ENCODE measurements around the gene DPH2. TPM values are rescaled to one million over a fixed set of nuclear protein-coding genes. Genes with fewer than 3 reads are reported as not detected.

Gene DPH2
- polyA plus RNA-seq, 2 donors, result 14.2 to 17.9 TPM

- Histone ChIP-seq H3K4me3 (ENCODE audit: low read depth in 1 of 2, low read length in 2 of 2) (no peak overlapping the region), H3K27ac (ENCODE audit: low read depth in 2 of 2, low read length in 1 of 2) (no peak overlapping the region), H3K4me1 (ENCODE audit: control insufficient read depth in 2 of 2, insufficient read depth in 2 of 2, low read length in 1 of 2) (no peaks in the 10 kb centered on the region), H3K36me3 (ENCODE audit: control insufficient read depth in 2 of 2, insufficient read depth in 2 of 2, low read length in 1 of 2) (peaks cover 20 to 47% of the 10 kb centered on the region in 2 donors), H3K9me3 (ENCODE audit: control insufficient read depth in 2 of 2, insufficient read depth in 1 of 2, low read depth in 1 of 2, low read length in 1 of 2) (no peaks in the 10 kb centered on the region), H3K27me3 (ENCODE audit: control insufficient read depth in 1 of 2, insufficient read depth in 2 of 2, low read length in 2 of 2) (no peaks in the 10 kb centered on the region)
- WGBS, 2 donors, result 89 to 90% methylated on average over 3 of the region's 3 CpGs
Measured at GRCh38 chr1:43963006-43963405, 6.8 kb upstream of the DPH2 start.

GRCh38 chr1:43963890-43964289, 5.9 kb upstream of the DPH2 start:
- no peaks in the 10 kb centered on the region for H3K9me3 ChIP-seq (ENCODE audit: control insufficient read depth in 2 of 2, insufficient read depth in 1 of 2, low read depth in 1 of 2, low read length in 1 of 2)
- 82 to 83% methylated on average over 5 of the region's 5 CpGs for WGBS, 2 donors
- H3K27ac ChIP-seq (ENCODE audit: low read depth in 2 of 2, low read length in 1 of 2), result no peak overlapping the region
- H3K4me3 ChIP-seq (ENCODE audit: low read depth in 1 of 2, low read length in 2 of 2), result no peak overlapping the region
- no peaks in the 10 kb centered on the region for H3K27me3 ChIP-seq (ENCODE audit: control insufficient read depth in 1 of 2, insufficient read depth in 2 of 2, low read length in 2 of 2)
- H3K4me1 ChIP-seq (ENCODE audit: control insufficient read depth in 2 of 2, insufficient read depth in 2 of 2, low read length in 1 of 2), result no peaks in the 10 kb centered on the region
- peaks cover 14 to 40% of the 10 kb centered on the region in 2 donors for H3K36me3 ChIP-seq (ENCODE audit: control insufficient read depth in 2 of 2, insufficient read depth in 2 of 2, low read length in 1 of 2)

- no peak overlapping the region for H3K27ac ChIP-seq (ENCODE audit: low read depth in 2 of 2, low read length in 1 of 2)
- H3K9me3 ChIP-seq (ENCODE audit: control insufficient read depth in 2 of 2, insufficient read depth in 1 of 2, low read depth in 1 of 2, low read length in 1 of 2), result no peaks in the 10 kb centered on the region
- H3K4me1 ChIP-seq (ENCODE audit: control insufficient read depth in 2 of 2, insufficient read depth in 2 of 2, low read length in 1 of 2), result peaks cover 1 to 3% of the 10 kb centered on the region in 2 donors
- no peak overlapping the region for H3K4me3 ChIP-seq (ENCODE audit: low read depth in 1 of 2, low read length in 2 of 2)
- H3K27me3 ChIP-seq (ENCODE audit: control insufficient read depth in 1 of 2, insufficient read depth in 2 of 2, low read length in 2 of 2), result no peaks in the 10 kb centered on the region
- H3K36me3 ChIP-seq (ENCODE audit: control insufficient read depth in 2 of 2, insufficient read depth in 2 of 2, low read length in 1 of 2), result peaks cover 13 to 35% of the 10 kb centered on the region in 2 donors
- 92 to 96% methylated on average over 3 of the region's 3 CpGs for WGBS, 2 donors
Measured at GRCh38 chr1:43965316-43965715, 4.5 kb upstream of the DPH2 start.

- Histone ChIP-seq H3K36me3 (ENCODE audit: control insufficient read depth in 2 of 2, insufficient read depth in 2 of 2, low read length in 1 of 2) (peaks cover 2 to 36% of the 10 kb centered on the region in 2 donors), H3K9me3 (ENCODE audit: control insufficient read depth in 2 of 2, insufficient read depth in 1 of 2, low read depth in 1 of 2, low read length in 1 of 2) (no peaks in the 10 kb centered on the region), H3K4me3 (ENCODE audit: low read depth in 1 of 2, low read length in 2 of 2) (no peak overlapping the region), H3K4me1 (ENCODE audit: control insufficient read depth in 2 of 2, insufficient read depth in 2 of 2, low read length in 1 of 2) (peaks cover 4 to 11% of the 10 kb centered on the region in 2 donors), H3K27me3 (ENCODE audit: control insufficient read depth in 1 of 2, insufficient read depth in 2 of 2, low read length in 2 of 2) (no peaks in the 10 kb centered on the region), H3K27ac (ENCODE audit: low read depth in 2 of 2, low read length in 1 of 2) (no peak overlapping the region)
- WGBS, 2 donors, result 87 to 91% methylated on average over 6 of the region's 6 CpGs
Measured at GRCh38 chr1:43968348-43968948, 1.4 kb upstream of the DPH2 start.

- no peak overlapping the region for H3K4me3 ChIP-seq (ENCODE audit: low read depth in 1 of 2, low read length in 2 of 2)
- H3K9me3 ChIP-seq (ENCODE audit: control insufficient read depth in 2 of 2, insufficient read depth in 1 of 2, low read depth in 1 of 2, low read length in 1 of 2), result no peaks in the 10 kb centered on the region
- WGBS, 2 donors, result 59 to 61% methylated on average over 7 of the region's 7 CpGs
- peaks cover 0 to 32% of the 10 kb centered on the region in 2 donors for H3K36me3 ChIP-seq (ENCODE audit: control insufficient read depth in 2 of 2, insufficient read depth in 2 of 2, low read length in 1 of 2)
- H3K27ac ChIP-seq (ENCODE audit: low read depth in 2 of 2, low read length in 1 of 2), result no peak overlapping the region
- H3K27me3 ChIP-seq (ENCODE audit: control insufficient read depth in 1 of 2, insufficient read depth in 2 of 2, low read length in 2 of 2), result no peaks in the 10 kb centered on the region
- peaks cover 4 to 11% of the 10 kb centered on the region in 2 donors for H3K4me1 ChIP-seq (ENCODE audit: control insufficient read depth in 2 of 2, insufficient read depth in 2 of 2, low read length in 1 of 2)
Measured at GRCh38 chr1:43969416-43969745, 429 bp upstream of the DPH2 start.

GRCh38 chr1:43970502-43970901, 692 bp downstream of the DPH2 start:
- Histone ChIP-seq H3K4me3 (ENCODE audit: low read depth in 1 of 2, low read length in 2 of 2) (peak overlapping the region; percentile 70 to 96), H3K4me1 (ENCODE audit: control insufficient read depth in 2 of 2, insufficient read depth in 2 of 2, low read length in 1 of 2) (peaks cover 4 to 11% of the 10 kb centered on the region in 2 donors), H3K27ac (ENCODE audit: low read depth in 2 of 2, low read length in 1 of 2) (no peak overlapping the region), H3K36me3 (ENCODE audit: control insufficient read depth in 2 of 2, insufficient read depth in 2 of 2, low read length in 1 of 2) (peaks cover 0 to 27% of the 10 kb centered on the region in 2 donors), H3K9me3 (ENCODE audit: control insufficient read depth in 2 of 2, insufficient read depth in 1 of 2, low read depth in 1 of 2, low read length in 1 of 2) (no peaks in the 10 kb centered on the region), H3K27me3 (ENCODE audit: control insufficient read depth in 1 of 2, insufficient read depth in 2 of 2, low read length in 2 of 2) (no peaks in the 10 kb centered on the region)
- WGBS, 2 donors, result 45 to 48% methylated on average over 5 of the region's 5 CpGs

- Histone ChIP-seq H3K4me3 (ENCODE audit: low read depth in 1 of 2, low read length in 2 of 2) (peak overlapping the region in 1 of 2 donors; percentile 96), H3K9me3 (ENCODE audit: control insufficient read depth in 2 of 2, insufficient read depth in 1 of 2, low read depth in 1 of 2, low read length in 1 of 2) (no peaks in the 10 kb centered on the region), H3K27ac (ENCODE audit: low read depth in 2 of 2, low read length in 1 of 2) (no peak overlapping the region), H3K27me3 (ENCODE audit: control insufficient read depth in 1 of 2, insufficient read depth in 2 of 2, low read length in 2 of 2) (no peaks in the 10 kb centered on the region), H3K36me3 (ENCODE audit: control insufficient read depth in 2 of 2, insufficient read depth in 2 of 2, low read length in 1 of 2) (peaks cover 0 to 24% of the 10 kb centered on the region in 2 donors), H3K4me1 (ENCODE audit: control insufficient read depth in 2 of 2, insufficient read depth in 2 of 2, low read length in 1 of 2) (peaks cover 8 to 15% of the 10 kb centered on the region in 2 donors)
- 89 to 90% methylated on average over 9 of the region's 9 CpGs for WGBS, 2 donors
Measured at GRCh38 chr1:43970911-43971310, 1.1 kb downstream of the DPH2 start.

GRCh38 chr1:43971336-43971980, 1.6 kb downstream of the DPH2 start:
- Histone ChIP-seq H3K27ac (ENCODE audit: low read depth in 2 of 2, low read length in 1 of 2) (no peak overlapping the region), H3K4me1 (ENCODE audit: control insufficient read depth in 2 of 2, insufficient read depth in 2 of 2, low read length in 1 of 2) (peaks cover 9 to 20% of the 10 kb centered on the region in 2 donors), H3K4me3 (ENCODE audit: low read depth in 1 of 2, low read length in 2 of 2) (no peak overlapping the region), H3K36me3 (ENCODE audit: control insufficient read depth in 2 of 2, insufficient read depth in 2 of 2, low read length in 1 of 2) (peaks cover 0 to 22% of the 10 kb centered on the region in 2 donors), H3K9me3 (ENCODE audit: control insufficient read depth in 2 of 2, insufficient read depth in 1 of 2, low read depth in 1 of 2, low read length in 1 of 2) (no peaks in the 10 kb centered on the region), H3K27me3 (ENCODE audit: control insufficient read depth in 1 of 2, insufficient read depth in 2 of 2, low read length in 2 of 2) (no peaks in the 10 kb centered on the region)
- 84 to 87% methylated on average over 17 of the region's 17 CpGs for WGBS, 2 donors

GRCh38 chr1:43973981-43974442, 4.2 kb downstream of the DPH2 start:
- Histone ChIP-seq H3K4me1 (ENCODE audit: control insufficient read depth in 2 of 2, insufficient read depth in 2 of 2, low read length in 1 of 2) (peaks cover 14 to 31% of the 10 kb centered on the region in 2 donors), H3K27me3 (ENCODE audit: control insufficient read depth in 1 of 2, insufficient read depth in 2 of 2, low read length in 2 of 2) (no peaks in the 10 kb centered on the region), H3K9me3 (ENCODE audit: control insufficient read depth in 2 of 2, insufficient read depth in 1 of 2, low read depth in 1 of 2, low read length in 1 of 2) (no peaks in the 10 kb centered on the region), H3K36me3 (ENCODE audit: control insufficient read depth in 2 of 2, insufficient read depth in 2 of 2, low read length in 1 of 2) (peaks cover 5 to 24% of the 10 kb centered on the region in 2 donors), H3K27ac (ENCODE audit: low read depth in 2 of 2, low read length in 1 of 2) (peak overlapping the region; percentile 91 to 97), H3K4me3 (ENCODE audit: low read depth in 1 of 2, low read length in 2 of 2) (peak overlapping the region; percentile 72 to 92)
- WGBS, 2 donors, result 29 to 33% methylated on average over 9 of the region's 9 CpGs

All from esophagus (tissue), 2 donors.